Gastrocnemius medialis (tissue), 4 donors: ENCODE data around the gene PXK. TPM values are rescaled to one million over a fixed set of nuclear protein-coding genes. Genes with fewer than 3 reads are reported as not detected.

ENCODE experiments used
- ATAC-seq, 2 donors: fragments of 150-250 bp; one replicate each; pipeline ENCODE4 v1.9.1; 2016
- DNase-seq, 2 donors: peaks; one replicate each; pipeline ENCODE4 v3.0.0-alpha.2; 2019
- H3K27ac ChIP-seq, 4 donors: fragments of 200-600 bp; sonication (generic); 1 replicate in 1 of 4; 2 replicates in 3 of 4; pipeline ENCODE4 v1.5.1; 2016 to 2018; ENCODE audit warnings: mild to moderate bottlenecking in 2 of 4, moderate library complexity in 1 of 4
- H3K27me3 ChIP-seq, 3 donors: fragments of 200-600 bp; sonication (generic) in 2 of 3; 1 replicate in 1 of 3; 2 replicates in 2 of 3; pipeline versions ENCODE4 v1.5.1 to v1.6.0; 2016 to 2019; ENCODE audit warnings: mild to moderate bottlenecking in 1 of 3, moderate library complexity in 1 of 3
- H3K36me3 ChIP-seq, 2 donors: fragments of 200-600 bp; sonication (generic) in 1 of 2; one replicate each; pipeline ENCODE4 v1.5.1; 2017 to 2018
- H3K4me1 ChIP-seq, 2 donors: fragments of 200-600 bp; sonication (generic) in 1 of 2; one replicate each; pipeline ENCODE4 v1.5.1; 2016 to 2017; ENCODE audit warnings: mild to moderate bottlenecking in 2 of 2
- H3K4me3 ChIP-seq, 4 donors: fragments of 200-600 bp; sonication (generic) in 3 of 4; 1 replicate in 1 of 4; 2 replicates in 3 of 4; pipeline ENCODE4 v1.5.1; 2016 to 2019; ENCODE audit warnings: mild to moderate bottlenecking in 2 of 4
- H3K9me3 ChIP-seq, 3 donors: fragments of 200-600 bp; sonication (generic) in 2 of 3; 1 replicate in 1 of 3; 2 replicates in 2 of 3; pipeline ENCODE4 v1.5.1; 2016 to 2019
- POLR2A ChIP-seq, 2 donors: fragments of 450-650 bp; IDR thresholded peaks; one replicate each; pipeline ENCODE4 v1.6.1; 2017; ENCODE audit warnings: antibody characterized with exemption in 2 of 2, mild to moderate bottlenecking in 2 of 2, moderate library complexity in 2 of 2
- in situ Hi-C, 4 donors: fragments of 200-750 bp; cut with MboI; loops; one replicate each; pipeline versions ENCODE4 v1.15.0 to v1.8.0; 2017; ENCODE audit warnings: low sequenced_read_pairs in 4 of 4
- intact Hi-C: fragments of 100-400 bp; cut with DNase I; formaldehyde crosslinking; loops from one replicate; pipeline ENCODE4 v1.15.1; 2023; ENCODE audit warnings: low total_unique reads
- total RNA-seq, 4 donors: library from RNA; depleted of rRNA; stranded (reverse); fragments of >200 nt; gene quantifications; one replicate each; pipeline versions ENCODE4 v1.1.0 to v1.2.3, GENCODE V29; 2016
- TF ChIP-seq, protein P1 (sequence below), 5 experiments: fragments of 450-650 bp in 3 of 5; fragments of 200-600 bp in 2 of 5; sonication (generic) in 2 of 5; IDR thresholded peaks in 4 of 5; conservative IDR thresholded peaks in 1 of 5; 1 replicate in 4 of 5; 2 replicates in 1 of 5; pipeline ENCODE4 v1.5.1; 2016 to 2019; ENCODE audit warnings: antibody characterized with exemption in 5 of 5, mild to moderate bottlenecking in 3 of 5, moderate library complexity in 3 of 5

The PXK gene
- total RNA-seq, 4 donors from 2014 or later: 21.6 to 33.6 (median 24.4) TPM

DNA sequence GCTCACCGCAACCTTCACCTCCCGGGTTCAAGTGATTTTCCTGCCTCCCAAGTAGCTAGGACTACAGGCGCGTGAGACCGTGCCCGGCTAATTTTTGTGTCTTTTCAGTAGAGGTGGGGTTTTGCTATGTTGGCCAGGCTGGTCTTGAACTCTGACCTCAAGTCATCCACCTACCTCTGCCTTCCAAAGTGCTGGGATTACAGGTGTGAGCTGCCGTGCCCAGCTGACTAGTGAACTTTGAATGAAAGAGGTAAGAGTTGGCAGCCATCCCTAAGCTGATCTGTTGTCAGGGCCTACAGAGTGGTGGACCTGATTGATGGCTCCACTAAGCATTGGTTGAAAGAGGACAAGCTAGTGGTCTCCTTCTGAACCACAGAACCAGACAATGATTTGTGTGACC is 15.3 kb downstream of the PXK start:
- intact Hi-C loops: no loop called here
- Histone ChIP-seq H3K4me3 (no peak overlapping the region), H3K27ac (no peak overlapping the region), H3K9me3 (no peaks in the 10 kb centered on the region), H3K36me3 (no peaks in the 10 kb centered on the region), H3K4me1 (peaks cover 14 to 18% of the 10 kb centered on the region in 2 donors), H3K27me3 (no peaks in the 10 kb centered on the region)
- no peak for DNase-seq
- in situ Hi-C loops: no loop called here
- no peak for ATAC-seq
- TF ChIP-seq POLR2A (IDR thresholded peaks at IDR 0.05): no peak
- TF ChIP-seq, protein P1, sequence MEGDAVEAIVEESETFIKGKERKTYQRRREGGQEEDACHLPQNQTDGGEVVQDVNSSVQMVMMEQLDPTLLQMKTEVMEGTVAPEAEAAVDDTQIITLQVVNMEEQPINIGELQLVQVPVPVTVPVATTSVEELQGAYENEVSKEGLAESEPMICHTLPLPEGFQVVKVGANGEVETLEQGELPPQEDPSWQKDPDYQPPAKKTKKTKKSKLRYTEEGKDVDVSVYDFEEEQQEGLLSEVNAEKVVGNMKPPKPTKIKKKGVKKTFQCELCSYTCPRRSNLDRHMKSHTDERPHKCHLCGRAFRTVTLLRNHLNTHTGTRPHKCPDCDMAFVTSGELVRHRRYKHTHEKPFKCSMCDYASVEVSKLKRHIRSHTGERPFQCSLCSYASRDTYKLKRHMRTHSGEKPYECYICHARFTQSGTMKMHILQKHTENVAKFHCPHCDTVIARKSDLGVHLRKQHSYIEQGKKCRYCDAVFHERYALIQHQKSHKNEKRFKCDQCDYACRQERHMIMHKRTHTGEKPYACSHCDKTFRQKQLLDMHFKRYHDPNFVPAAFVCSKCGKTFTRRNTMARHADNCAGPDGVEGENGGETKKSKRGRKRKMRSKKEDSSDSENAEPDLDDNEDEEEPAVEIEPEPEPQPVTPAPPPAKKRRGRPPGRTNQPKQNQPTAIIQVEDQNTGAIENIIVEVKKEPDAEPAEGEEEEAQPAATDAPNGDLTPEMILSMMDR (IDR thresholded peaks at IDR 0.05 in 4 of 5, conservative IDR thresholded peaks at IDR 0.05 in 1 of 5): no peak

DNA sequence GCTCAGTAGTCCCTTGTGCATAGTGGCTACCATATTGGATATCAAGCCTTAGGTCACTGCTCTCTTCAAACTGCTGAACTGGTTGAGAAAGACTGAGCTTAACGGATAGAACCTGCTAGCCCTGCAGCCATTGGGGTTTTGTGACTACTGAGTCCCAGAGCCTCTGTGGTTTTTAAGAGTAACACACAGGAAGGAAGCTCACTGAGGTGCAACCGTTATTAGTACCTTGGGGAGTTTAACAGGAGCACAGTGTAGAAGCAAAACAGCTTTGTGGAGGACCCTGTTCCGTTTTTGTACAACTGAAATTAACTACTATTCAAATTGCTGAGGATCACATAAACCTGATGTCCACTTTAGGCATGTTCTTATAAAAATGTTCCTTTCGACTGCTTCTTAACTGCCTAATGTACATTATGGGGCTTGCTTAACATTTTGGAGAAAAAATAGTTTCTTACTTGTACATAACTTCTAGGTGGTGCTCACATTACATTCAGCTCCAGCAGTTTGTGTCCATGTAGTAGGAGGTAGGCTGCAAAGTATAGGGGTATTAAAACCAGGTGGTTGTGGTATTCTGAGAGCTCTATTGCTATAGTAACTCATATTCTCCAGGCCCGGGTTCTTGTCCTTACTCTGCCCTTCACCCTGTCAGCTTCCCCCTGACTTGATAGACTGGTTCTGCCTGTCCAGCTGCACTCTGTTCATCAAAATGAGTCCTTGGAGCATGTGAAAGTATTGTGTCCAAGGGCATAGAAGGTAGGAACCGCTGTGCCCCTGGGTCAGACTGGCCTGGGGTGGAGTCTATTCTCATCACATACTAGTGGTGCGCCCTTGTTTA is 17.3 kb downstream of the PXK start:
- H3K9me3 ChIP-seq: no peaks in the 10 kb centered on the region
- DNase-seq (no peak), ATAC-seq (peak in 1 of 2 donors; percentile 15)
- H3K27me3 ChIP-seq: no peaks in the 10 kb centered on the region
- H3K27ac ChIP-seq: no peak overlapping the region
- H3K4me3 ChIP-seq: no peak overlapping the region
- in situ Hi-C loops: no loop called here
- TF ChIP-seq, protein P1 (IDR thresholded peaks at IDR 0.05 in 4 of 5, conservative IDR thresholded peaks at IDR 0.05 in 1 of 5): no peak
- TF ChIP-seq POLR2A (IDR thresholded peaks at IDR 0.05): no peak
- no peaks in the 10 kb centered on the region for H3K36me3 ChIP-seq
- peaks cover 14 to 18% of the 10 kb centered on the region in 2 donors for H3K4me1 ChIP-seq
- intact Hi-C loops: no loop called here

DNA sequence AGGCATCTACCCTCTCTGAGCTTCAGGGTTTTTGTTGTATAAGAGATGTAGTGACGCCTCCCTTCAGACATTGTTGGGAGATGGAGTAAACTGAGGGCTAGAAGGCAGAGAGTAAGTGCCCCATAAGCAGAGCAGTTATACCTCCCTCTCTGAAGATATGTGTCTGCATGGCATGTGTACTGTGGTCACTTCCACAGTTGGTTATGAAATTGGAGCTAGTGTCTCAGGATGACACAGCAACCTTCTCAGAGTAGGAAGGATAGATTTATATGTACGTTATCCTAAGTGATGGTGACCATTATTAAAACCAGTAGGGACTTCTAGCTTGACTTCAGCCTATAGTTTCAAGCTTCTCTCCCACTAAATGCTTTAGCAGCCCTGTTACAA is 17.9 kb downstream of the PXK start:
- intact Hi-C loops (no loop called here), in situ Hi-C loops (no loop called here)
- no peak for TF ChIP-seq POLR2A (IDR thresholded peaks at IDR 0.05)
- TF ChIP-seq, protein P1 (IDR thresholded peaks at IDR 0.05 in 4 of 5, conservative IDR thresholded peaks at IDR 0.05 in 1 of 5): no peak
- H3K36me3 ChIP-seq: no peaks in the 10 kb centered on the region
- DNase-seq: no peak
- ATAC-seq: peak; percentile 83 to 94
- H3K27me3 ChIP-seq: no peaks in the 10 kb centered on the region
- H3K9me3 ChIP-seq: no peaks in the 10 kb centered on the region
- peak overlapping the region in 1 of 4 donors; percentile 18 for H3K4me3 ChIP-seq
- H3K4me1 ChIP-seq: peaks cover 14 to 18% of the 10 kb centered on the region in 2 donors
- peak overlapping the region in 2 of 4 donors; percentile 20 to 32 for H3K27ac ChIP-seq

DNA sequence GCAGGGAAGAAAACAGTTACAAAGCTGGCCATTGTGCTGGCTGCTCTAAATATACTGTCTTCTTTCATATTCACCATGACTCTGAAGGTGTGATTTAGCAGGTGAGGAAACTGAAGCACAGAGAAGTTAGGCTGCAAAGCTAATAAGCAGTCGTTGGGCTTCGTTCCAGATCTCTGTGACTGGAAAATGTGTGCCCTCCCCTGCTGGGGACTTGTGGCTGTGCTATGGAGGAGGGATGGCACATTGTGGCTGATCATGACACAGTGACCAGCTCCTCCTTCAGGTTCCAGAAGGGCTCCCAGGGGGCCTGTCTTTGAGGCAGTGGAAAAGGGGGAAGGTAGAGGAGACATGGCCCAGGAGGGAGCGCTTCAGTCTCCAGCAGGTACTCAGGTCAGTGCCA is 19.2 kb downstream of the PXK start:
- Histone ChIP-seq H3K36me3 (no peaks in the 10 kb centered on the region), H3K27me3 (no peaks in the 10 kb centered on the region), H3K27ac (no peak overlapping the region), H3K4me1 (peaks cover 17 to 18% of the 10 kb centered on the region in 2 donors), H3K9me3 (no peaks in the 10 kb centered on the region), H3K4me3 (no peak overlapping the region)
- TF ChIP-seq, protein P1 (IDR thresholded peaks at IDR 0.05 in 4 of 5, conservative IDR thresholded peaks at IDR 0.05 in 1 of 5): no peak
- no peak for TF ChIP-seq POLR2A (IDR thresholded peaks at IDR 0.05)
- ATAC-seq (no peak), DNase-seq (no peak)
- in situ Hi-C loops (no loop called here), intact Hi-C loops (no loop called here)
